Stomach (tissue), 4 donors: Measurements from ENCODE around the gene RAB32.

ENCODE experiments used
- EP300 ChIP-seq: sonication (generic); formaldehyde crosslinking; IDR thresholded peaks from one replicate; pipeline ENCODE4 v1.6.1; 2017; ENCODE audit warnings: antibody characterized with exemption
- POLR2A ChIP-seq, 4 donors: fragments of 450-650 bp; IDR thresholded peaks; one replicate each; pipeline ENCODE4 v1.6.1; 2016; ENCODE audit warnings: antibody characterized with exemption in 4 of 4, control low read depth in 2 of 4, mild to moderate bottlenecking in 1 of 4, moderate library complexity in 1 of 4
- TF ChIP-seq, protein P1 (sequence below), 7 experiments: fragments of 450-650 bp in 4 of 7; fragments of 200-600 bp in 3 of 7; sonication (generic) in 3 of 7; IDR thresholded peaks; one replicate each; pipeline ENCODE4 v1.5.1; 2016 to 2019; ENCODE audit warnings: antibody characterized with exemption in 7 of 7, control low read depth in 2 of 7, mild to moderate bottlenecking in 1 of 7

DNA sequence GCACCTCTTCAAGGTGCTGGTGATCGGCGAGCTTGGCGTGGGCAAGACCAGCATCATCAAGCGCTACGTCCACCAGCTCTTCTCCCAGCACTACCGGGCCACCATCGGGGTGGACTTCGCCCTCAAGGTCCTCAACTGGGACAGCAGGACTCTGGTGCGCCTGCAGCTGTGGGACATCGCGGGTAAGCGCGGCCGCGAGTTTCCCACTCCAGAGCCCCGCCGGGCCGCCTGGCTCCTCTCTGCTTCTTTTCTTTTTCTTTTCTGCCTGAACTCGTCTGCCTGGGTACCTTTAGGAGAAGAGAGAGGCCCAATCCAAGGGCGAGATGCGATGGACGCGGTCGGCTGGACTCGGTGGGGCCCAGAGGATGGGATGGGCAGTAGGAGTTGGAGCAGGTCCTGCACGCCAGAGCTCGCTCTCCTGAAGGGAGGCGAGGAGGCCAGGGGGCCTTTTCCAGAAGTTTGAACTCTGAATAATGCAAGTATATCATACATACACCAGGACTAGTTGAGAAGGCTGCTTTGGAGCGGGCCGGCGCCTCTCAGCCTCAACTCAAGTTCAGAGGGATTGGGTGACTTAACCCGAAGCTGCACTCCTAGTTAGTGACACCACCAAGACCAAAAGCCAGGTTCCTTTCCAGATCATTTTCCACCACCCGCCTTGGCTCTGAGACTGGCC is 445 bp downstream of the RAB32 start:
- no peak for TF ChIP-seq POLR2A (IDR thresholded peaks at IDR 0.05)
- TF ChIP-seq, protein P1, sequence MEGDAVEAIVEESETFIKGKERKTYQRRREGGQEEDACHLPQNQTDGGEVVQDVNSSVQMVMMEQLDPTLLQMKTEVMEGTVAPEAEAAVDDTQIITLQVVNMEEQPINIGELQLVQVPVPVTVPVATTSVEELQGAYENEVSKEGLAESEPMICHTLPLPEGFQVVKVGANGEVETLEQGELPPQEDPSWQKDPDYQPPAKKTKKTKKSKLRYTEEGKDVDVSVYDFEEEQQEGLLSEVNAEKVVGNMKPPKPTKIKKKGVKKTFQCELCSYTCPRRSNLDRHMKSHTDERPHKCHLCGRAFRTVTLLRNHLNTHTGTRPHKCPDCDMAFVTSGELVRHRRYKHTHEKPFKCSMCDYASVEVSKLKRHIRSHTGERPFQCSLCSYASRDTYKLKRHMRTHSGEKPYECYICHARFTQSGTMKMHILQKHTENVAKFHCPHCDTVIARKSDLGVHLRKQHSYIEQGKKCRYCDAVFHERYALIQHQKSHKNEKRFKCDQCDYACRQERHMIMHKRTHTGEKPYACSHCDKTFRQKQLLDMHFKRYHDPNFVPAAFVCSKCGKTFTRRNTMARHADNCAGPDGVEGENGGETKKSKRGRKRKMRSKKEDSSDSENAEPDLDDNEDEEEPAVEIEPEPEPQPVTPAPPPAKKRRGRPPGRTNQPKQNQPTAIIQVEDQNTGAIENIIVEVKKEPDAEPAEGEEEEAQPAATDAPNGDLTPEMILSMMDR (IDR thresholded peaks at IDR 0.05): no peak
- TF ChIP-seq EP300: no peak
